ENCODE data around the gene ARHGEF17. TPM values are rescaled to one million over a fixed set of nuclear protein-coding genes. Genes with fewer than 3 reads are reported as not detected.

The ARHGEF17 gene
- total and polyA plus RNA-seq, 8 donors: 5.0 to 66.5 (median 33.6) TPM

DNA sequence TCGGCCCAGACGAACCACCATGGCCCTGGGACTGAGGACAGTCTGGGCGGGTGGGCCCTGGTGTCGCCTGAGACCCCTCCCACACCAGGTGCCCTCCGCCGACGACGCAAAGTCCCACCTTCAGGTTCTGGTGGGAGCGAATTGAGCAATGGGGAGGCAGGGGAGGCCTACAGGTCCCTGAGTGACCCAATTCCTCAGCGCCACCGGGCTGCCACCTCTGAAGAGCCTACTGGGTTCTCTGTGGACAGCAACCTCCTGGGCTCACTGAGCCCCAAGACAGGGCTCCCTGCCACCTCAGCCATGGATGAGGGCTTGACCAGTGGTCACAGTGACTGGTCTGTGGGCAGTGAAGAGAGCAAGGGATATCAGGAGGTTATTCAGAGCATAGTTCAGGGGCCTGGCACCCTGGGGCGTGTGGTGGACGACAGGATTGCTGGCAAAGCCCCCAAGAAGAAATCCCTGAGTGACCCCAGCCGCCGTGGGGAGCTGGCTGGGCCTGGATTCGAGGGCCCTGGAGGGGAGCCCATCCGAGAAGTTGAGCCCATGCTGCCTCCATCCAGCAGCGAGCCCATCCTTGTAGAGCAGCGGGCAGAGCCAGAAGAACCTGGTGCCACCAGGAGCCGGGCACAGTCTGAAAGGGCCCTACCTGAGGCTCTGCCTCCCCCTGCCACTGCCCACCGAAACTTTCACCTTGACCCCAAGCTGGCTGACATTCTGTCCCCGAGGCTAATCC, 2.8 kb downstream of the ARHGEF17 start:
- no peak for TF ChIP-seq EP300 (IDR thresholded peaks at IDR 0.05)
- DNase-seq: no peak
- peak overlapping the region; percentile 55 to 83 (median 74) for H3K4me3 ChIP-seq
- H3K27me3 ChIP-seq: no peaks in the 10 kb centered on the region
- peaks cover 67 to 92% (median 86%) of the 10 kb centered on the region in 4 donors for H3K4me1 ChIP-seq
- H3K9me3 ChIP-seq: no peaks in the 10 kb centered on the region
- H3K27ac ChIP-seq: peak overlapping the region; percentile 7 to 97 (median 95)
- WGBS, 5 donors: 66 to 86% (median 81%) methylated on average over 7 to 22 of the region's 22 CpGs
- intact Hi-C loops (cut with DNase I; ENCODE audit: low total_unique reads): no loop called here
- no peaks in the 10 kb centered on the region for H3K36me3 ChIP-seq

DNA sequence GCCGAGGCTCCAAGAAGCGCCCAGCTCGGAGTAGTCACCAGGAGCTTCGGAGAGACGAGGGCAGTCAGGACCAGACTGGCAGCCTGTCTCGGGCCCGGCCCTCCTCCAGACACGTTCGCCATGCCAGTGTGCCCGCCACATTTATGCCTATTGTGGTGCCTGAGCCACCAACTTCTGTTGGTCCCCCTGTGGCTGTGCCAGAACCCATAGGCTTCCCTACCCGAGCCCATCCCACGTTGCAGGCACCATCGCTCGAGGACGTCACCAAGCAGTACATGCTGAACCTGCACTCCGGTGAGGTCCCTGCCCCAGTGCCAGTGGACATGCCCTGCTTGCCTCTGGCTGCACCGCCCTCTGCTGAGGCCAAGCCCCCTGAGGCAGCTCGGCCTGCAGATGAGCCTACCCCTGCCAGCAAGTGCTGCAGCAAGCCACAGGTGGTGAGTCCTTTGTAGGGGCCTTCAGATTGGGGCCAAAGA, 3.4 kb downstream of the ARHGEF17 start:
- H3K4me1 ChIP-seq: peaks cover 72 to 94% (median 92%) of the 10 kb centered on the region in 4 donors
- peak overlapping the region; percentile 55 to 83 (median 74) for H3K4me3 ChIP-seq
- intact Hi-C loops (cut with DNase I; ENCODE audit: low total_unique reads): no loop called here
- no peaks in the 10 kb centered on the region for H3K27me3 ChIP-seq
- WGBS, 5 donors: 54 to 73% (median 62%) methylated on average over 11 to 18 of the region's 18 CpGs
- H3K36me3 ChIP-seq: no peaks in the 10 kb centered on the region
- no peaks in the 10 kb centered on the region for H3K9me3 ChIP-seq
- no peak for TF ChIP-seq POLR2A (IDR thresholded peaks at IDR 0.05)
- TF ChIP-seq, protein P1, sequence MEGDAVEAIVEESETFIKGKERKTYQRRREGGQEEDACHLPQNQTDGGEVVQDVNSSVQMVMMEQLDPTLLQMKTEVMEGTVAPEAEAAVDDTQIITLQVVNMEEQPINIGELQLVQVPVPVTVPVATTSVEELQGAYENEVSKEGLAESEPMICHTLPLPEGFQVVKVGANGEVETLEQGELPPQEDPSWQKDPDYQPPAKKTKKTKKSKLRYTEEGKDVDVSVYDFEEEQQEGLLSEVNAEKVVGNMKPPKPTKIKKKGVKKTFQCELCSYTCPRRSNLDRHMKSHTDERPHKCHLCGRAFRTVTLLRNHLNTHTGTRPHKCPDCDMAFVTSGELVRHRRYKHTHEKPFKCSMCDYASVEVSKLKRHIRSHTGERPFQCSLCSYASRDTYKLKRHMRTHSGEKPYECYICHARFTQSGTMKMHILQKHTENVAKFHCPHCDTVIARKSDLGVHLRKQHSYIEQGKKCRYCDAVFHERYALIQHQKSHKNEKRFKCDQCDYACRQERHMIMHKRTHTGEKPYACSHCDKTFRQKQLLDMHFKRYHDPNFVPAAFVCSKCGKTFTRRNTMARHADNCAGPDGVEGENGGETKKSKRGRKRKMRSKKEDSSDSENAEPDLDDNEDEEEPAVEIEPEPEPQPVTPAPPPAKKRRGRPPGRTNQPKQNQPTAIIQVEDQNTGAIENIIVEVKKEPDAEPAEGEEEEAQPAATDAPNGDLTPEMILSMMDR (IDR thresholded peaks at IDR 0.05): no peak
- TF ChIP-seq POLR2AphosphoS5 (IDR thresholded peaks at IDR 0.05): no peak
- TF ChIP-seq EP300 (IDR thresholded peaks at IDR 0.05): no peak
- DNase-seq: no peak
- peak overlapping the region; percentile 7 to 97 (median 95) for H3K27ac ChIP-seq

DNA sequence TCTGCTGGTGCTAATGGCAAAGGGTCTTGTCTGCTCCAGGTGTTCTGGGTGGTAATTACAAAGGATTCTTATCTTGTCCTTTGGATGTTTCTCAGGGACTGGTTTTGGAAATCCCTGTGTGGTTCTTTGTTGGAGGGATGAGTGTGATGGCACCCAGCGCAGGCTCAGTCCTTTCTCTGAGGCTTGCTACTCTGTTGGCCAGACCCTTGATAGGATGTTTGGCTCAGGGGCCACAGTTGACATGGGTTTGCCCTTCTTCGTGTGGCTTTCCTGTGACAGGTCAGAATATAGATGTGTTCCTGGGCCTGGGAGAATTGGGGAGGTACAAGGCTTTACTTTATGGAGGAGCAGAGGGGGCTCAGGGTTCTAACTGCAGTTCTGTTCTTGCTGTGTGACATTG, 4.0 kb downstream of the ARHGEF17 start:
- TF ChIP-seq EP300 (IDR thresholded peaks at IDR 0.05) (no peak), POLR2A (IDR thresholded peaks at IDR 0.05) (no peak), POLR2AphosphoS5 (IDR thresholded peaks at IDR 0.05) (no peak)
- TF ChIP-seq, protein P1 (IDR thresholded peaks at IDR 0.05): no peak
- Histone ChIP-seq H3K4me1 (peaks cover 72 to 94% (median 93%) of the 10 kb centered on the region in 4 donors), H3K27ac (peak overlapping the region in 4 of 5 donors; percentile 94 to 97 (median 95)), H3K36me3 (no peaks in the 10 kb centered on the region), H3K27me3 (no peaks in the 10 kb centered on the region), H3K9me3 (no peaks in the 10 kb centered on the region), H3K4me3 (peak overlapping the region; percentile 55 to 83 (median 74))
- no peak for DNase-seq
- intact Hi-C loops (cut with DNase I; ENCODE audit: low total_unique reads): no loop called here
- 49 to 66% (median 62%) methylated on average over 2 of the region's 2 CpGs for WGBS, 5 donors

GRCh38 chr11:73312851-73313327, 4.8 kb downstream of the ARHGEF17 start:
- 60 to 76% (median 70%) methylated on average over 6 of the region's 6 CpGs for WGBS, 5 donors
- Histone ChIP-seq H3K36me3 (no peaks in the 10 kb centered on the region), H3K9me3 (no peaks in the 10 kb centered on the region), H3K4me1 (peaks cover 78 to 98% (median 95%) of the 10 kb centered on the region in 4 donors), H3K4me3 (peak overlapping the region; percentile 55 to 83 (median 74)), H3K27me3 (no peaks in the 10 kb centered on the region), H3K27ac (peak overlapping the region in 4 of 5 donors; percentile 94 to 97 (median 95))
- intact Hi-C loops (cut with DNase I; ENCODE audit: low total_unique reads): no loop called here
- peak in 1 of 2 donors; percentile 63 for DNase-seq
- no peak for TF ChIP-seq POLR2A (IDR thresholded peaks at IDR 0.05)
- TF ChIP-seq POLR2AphosphoS5 (IDR thresholded peaks at IDR 0.05): peak in 1 of 3 donors; percentile 33
- TF ChIP-seq, protein P1 (IDR thresholded peaks at IDR 0.05): no peak
- no peak for TF ChIP-seq EP300 (IDR thresholded peaks at IDR 0.05)

Data from stomach (tissue), 9 donors.